Cardiac muscle cell (in vitro differentiated cells and primary cell): ENCODE data around the gene ZBTB48. TPM values are rescaled to one million over a fixed set of nuclear protein-coding genes. Genes with fewer than 3 reads are reported as not detected.
A peak's percentile ranks its signal among the peaks of the same experiment; 100 is the strongest.

Source experiments
- DNase-seq, 2 donors: peaks; one replicate each; pipeline versions ENCODE4 v3.0.0 to v3.0.0-alpha.2; 2010 to 2017; ENCODE audit warnings: low read depth in 1 of 2, low spot score in 1 of 2
- H3K27ac ChIP-seq: fragments of 200-600 bp; sonication (generic); 2 replicates; pipeline ENCODE4 v1.5.1; 2016
- H3K27me3 ChIP-seq: fragments of 200-600 bp; sonication (generic); 2 replicates; pipeline ENCODE4 v1.6.0; 2016; ENCODE audit warnings: control low read depth
- H3K36me3 ChIP-seq: fragments of 200-600 bp; sonication (generic); 2 replicates; pipeline ENCODE4 v1.5.1; 2016; ENCODE audit warnings: control low read depth
- H3K4me1 ChIP-seq: fragments of 200-600 bp; sonication (generic); 2 replicates; pipeline ENCODE4 v1.8.1; 2017; ENCODE audit warnings: low read depth, mild to moderate bottlenecking, mixed run types
- H3K4me3 ChIP-seq: fragments of 200-600 bp; sonication (generic); 2 replicates; pipeline ENCODE4 v1.5.1; 2016; ENCODE audit warnings: mild to moderate bottlenecking
- H3K9me3 ChIP-seq: fragments of 200-600 bp; sonication (generic); 2 replicates; pipeline ENCODE4 v1.5.1; 2017; ENCODE audit warnings: low read depth, mild to moderate bottlenecking, control low read depth
- polyA plus RNA-seq: library from polyadenylated mRNA; unstranded; fragments of >200 nt; fragmentation: Nextera tagmentation; extraction: Ambion mirVana; gene quantifications from 2 replicates; pipeline ENCODE4 v1.2.1, GENCODE V29; 2016
- total RNA-seq: library from RNA; depleted of rRNA; stranded (reverse); fragments of >200 nt; gene quantifications from 2 replicates; pipeline ENCODE4 v1.2.3, GENCODE V29; 2016
- TF ChIP-seq, protein P1 (sequence below): IDR thresholded peaks from 2 replicates; pipeline ENCODE4 v1.5.1; 2012; ENCODE audit warnings: low read depth, mild to moderate bottlenecking, low read length

ZBTB48 gene
- total and polyA plus RNA-seq, 2 experiments from 2014 or later: 28.8 to 46.3 TPM

DNA sequence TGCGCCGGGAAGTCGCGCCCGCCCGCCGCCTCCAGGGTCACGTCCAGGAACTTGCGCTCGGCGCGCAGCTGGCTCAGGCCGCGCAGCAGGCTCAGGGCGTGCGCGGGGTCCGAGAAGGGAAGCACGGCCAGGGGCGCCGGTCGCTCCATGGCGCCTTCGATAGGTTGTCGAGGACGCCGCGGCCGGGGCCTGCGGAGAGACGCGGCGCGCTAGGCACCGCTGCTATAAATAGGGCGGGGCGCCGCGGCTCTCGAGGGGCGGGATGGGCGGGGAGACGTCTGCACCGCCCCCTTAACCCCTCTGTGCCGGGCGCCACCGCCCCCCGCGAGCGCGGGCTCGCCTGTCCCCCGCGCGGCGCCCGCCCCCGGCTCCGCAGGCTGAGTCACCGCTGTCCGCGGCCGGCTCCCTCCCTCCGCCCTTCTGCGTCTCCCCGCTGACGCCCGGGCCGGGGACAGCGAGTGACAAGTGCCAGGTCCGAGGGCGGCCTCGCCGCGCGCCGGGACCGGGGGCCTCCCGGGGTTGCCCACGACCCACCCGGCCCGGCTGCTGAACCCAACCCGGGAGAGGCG, 23.0 kb downstream of the ZBTB48 start, which contains the start of gene KLHL21:
TSS of gene KLHL21 (minus strand) at position 201 of the 569 bp plus-strand sequence. CDS start at position 149, 52 bp downstream.
- Histone ChIP-seq H3K4me1 (peaks cover 40% of the 10 kb centered on the region), H3K27me3 (no peaks in the 10 kb centered on the region), H3K9me3 (no peaks in the 10 kb centered on the region), H3K4me3 (peak within 1 kb of the TSS; percentile 57), H3K27ac (peak within 1 kb of the TSS; percentile 99), H3K36me3 (peaks cover 4% of the 10 kb centered on the region)
- TF ChIP-seq, protein P1, sequence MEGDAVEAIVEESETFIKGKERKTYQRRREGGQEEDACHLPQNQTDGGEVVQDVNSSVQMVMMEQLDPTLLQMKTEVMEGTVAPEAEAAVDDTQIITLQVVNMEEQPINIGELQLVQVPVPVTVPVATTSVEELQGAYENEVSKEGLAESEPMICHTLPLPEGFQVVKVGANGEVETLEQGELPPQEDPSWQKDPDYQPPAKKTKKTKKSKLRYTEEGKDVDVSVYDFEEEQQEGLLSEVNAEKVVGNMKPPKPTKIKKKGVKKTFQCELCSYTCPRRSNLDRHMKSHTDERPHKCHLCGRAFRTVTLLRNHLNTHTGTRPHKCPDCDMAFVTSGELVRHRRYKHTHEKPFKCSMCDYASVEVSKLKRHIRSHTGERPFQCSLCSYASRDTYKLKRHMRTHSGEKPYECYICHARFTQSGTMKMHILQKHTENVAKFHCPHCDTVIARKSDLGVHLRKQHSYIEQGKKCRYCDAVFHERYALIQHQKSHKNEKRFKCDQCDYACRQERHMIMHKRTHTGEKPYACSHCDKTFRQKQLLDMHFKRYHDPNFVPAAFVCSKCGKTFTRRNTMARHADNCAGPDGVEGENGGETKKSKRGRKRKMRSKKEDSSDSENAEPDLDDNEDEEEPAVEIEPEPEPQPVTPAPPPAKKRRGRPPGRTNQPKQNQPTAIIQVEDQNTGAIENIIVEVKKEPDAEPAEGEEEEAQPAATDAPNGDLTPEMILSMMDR: no peak
- DNase-seq: peak; percentile 93 to 94

DNA sequence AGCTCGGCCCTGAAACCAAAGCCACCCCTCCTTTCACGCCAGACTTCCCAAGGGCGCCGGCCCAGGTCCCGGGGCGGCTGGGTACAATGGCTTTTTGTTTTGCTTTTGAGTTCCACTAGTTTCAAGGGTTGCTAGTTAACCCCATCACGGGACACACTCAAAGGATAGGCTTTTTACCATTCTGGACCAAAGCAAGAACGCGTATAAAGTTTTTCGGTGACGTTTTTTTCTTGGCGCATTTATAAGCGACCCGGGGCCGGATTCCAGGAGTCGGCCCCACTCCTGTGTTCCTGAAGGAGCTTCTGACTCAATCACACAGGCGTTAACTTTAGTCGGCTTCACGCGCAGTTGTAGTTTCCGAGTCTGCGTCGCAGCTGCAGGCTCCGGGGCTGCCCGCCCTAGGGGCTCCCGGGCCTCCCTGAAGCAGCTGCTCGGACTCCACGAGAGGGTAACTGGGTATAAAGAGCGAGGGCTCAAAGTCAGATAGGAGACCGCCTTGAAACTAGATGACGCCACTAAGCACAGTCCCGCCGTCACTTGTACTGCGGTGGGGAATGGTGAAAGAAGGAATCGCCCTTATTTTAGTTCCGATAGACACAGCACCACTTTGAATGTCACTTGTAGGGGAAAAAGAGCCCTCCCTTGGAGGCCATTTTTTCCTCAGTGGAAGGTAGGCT, 23.6 kb downstream of the ZBTB48 start:
- DNase-seq: peak; percentile 65 to 84
- TF ChIP-seq, protein P1: no peak
- H3K27ac ChIP-seq: peak overlapping the region; percentile 99
- peaks cover 35% of the 10 kb centered on the region for H3K4me1 ChIP-seq
- H3K27me3 ChIP-seq: no peaks in the 10 kb centered on the region
- H3K36me3 ChIP-seq: no peaks in the 10 kb centered on the region
- peak overlapping the region; percentile 57 for H3K4me3 ChIP-seq
- H3K9me3 ChIP-seq: no peaks in the 10 kb centered on the region

DNA sequence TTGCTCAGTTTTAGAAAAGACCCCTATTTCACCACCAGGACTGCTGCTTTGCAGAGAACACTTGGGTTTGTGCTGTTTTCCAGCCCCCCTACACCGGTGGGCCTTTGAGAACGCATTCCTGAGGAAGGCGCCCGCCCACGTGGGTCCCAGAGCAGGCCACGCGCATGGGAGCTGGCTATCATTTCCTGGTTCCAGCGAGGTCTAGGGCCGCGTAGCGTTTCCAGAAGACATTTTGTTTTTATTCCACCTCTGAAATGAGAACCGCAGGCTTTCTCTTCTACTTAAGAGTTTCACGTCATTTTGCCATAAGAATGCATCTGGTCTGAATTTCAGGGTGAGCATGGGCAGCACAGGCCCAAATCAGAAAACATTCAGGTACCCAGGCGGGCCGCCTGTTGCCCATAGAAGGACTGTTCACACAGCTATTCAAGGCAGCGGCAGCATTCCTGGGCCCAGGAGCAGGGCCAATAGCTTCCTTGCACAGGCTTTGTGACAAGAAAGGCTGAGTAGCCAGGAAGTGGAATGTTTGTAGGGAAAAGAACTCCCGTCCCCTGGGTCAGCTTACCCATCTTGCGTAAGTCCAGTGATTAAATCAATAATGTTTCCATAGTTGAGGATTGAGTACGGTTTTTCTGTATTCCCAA, 24.2 kb downstream of the ZBTB48 start:
- peaks cover 39% of the 10 kb centered on the region for H3K4me1 ChIP-seq
- no peaks in the 10 kb centered on the region for H3K27me3 ChIP-seq
- peak overlapping the region; percentile 57 for H3K4me3 ChIP-seq
- TF ChIP-seq, protein P1: no peak
- no peaks in the 10 kb centered on the region for H3K9me3 ChIP-seq
- DNase-seq: peak; percentile 91 to 93
- peak overlapping the region; percentile 99 for H3K27ac ChIP-seq
- H3K36me3 ChIP-seq: no peaks in the 10 kb centered on the region

GRCh38 chr1:6612641-6613360, 33.0 kb downstream of the ZBTB48 start:
- Histone ChIP-seq H3K9me3 (no peaks in the 10 kb centered on the region), H3K27ac (peak overlapping the region; percentile 91), H3K36me3 (peaks cover 3% of the 10 kb centered on the region), H3K27me3 (no peaks in the 10 kb centered on the region), H3K4me1 (peaks cover 19% of the 10 kb centered on the region), H3K4me3 (peak overlapping the region; percentile 57)
- TF ChIP-seq, protein P1: no peak
- DNase-seq: peak; percentile 40 to 58

DNA sequence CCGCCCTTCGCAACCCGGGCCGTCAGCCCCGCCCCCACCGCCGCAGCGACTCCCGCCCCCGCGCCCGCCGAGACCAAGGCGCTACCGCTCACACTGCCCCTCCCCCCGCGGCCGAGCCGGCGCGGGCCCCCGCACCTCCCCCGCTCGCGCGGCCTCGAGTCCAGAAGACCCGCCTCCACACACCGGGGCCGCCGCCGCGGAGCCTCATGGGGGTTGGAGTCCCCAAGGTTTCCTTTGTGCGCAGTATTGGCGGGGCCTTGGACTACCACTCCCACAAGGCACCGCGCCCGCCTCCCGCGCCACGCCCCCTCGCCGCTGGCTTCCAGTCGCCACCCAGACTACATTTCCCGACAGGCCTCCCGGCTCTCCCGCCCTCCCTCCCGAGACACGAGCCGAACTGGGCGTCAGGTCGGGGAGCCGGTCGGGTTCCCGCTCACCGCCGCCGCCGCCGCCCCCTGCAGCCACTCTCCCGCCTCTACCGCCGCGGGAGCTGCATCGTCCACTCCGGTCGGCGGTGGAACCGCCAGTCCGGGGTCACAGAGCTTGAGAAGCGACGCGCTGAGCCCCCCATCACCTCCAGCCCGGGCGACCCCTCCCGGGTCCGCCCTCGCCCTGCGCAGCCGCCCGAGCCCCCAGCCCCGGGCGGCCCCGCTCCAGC, 33.7 kb downstream of the ZBTB48 start, which contains the start of gene PHF13:
TSS of gene PHF13 (plus strand) at position 371 of the 658 bp plus-strand sequence. CDS start 336 bp downstream, outside the sequence.
- Histone ChIP-seq H3K9me3 (no peaks in the 10 kb centered on the region), H3K27ac (peak within 1 kb of the TSS; percentile 91), H3K36me3 (peaks cover 9% of the 10 kb centered on the region), H3K4me3 (peak within 1 kb of the TSS; percentile 98), H3K27me3 (no peaks in the 10 kb centered on the region), H3K4me1 (peaks cover 19% of the 10 kb centered on the region)
- DNase-seq: peak; percentile 100
- TF ChIP-seq, protein P1: no peak
